Measurements from ENCODE around the gene PPWD1. TPM values are rescaled to one million over a fixed set of nuclear protein-coding genes. Genes with fewer than 3 reads are reported as not detected.

PPWD1 gene
- total RNA-seq, 2 experiments from 2014 or later = 51.5 to 54.3 TPM

- CTCF ChIA-PET (ENCODE audit: unreplicated experiment) = no interaction called here
- Histone ChIP-seq H3K9me2 (ENCODE audit: insufficient read depth, low read length) (no peaks in the 10 kb centered on the region), H3K4me3 (ENCODE audit: low read depth, low read length, poor library complexity, severe bottlenecking) (no peak overlapping the region), H4K20me1 (ENCODE audit: insufficient read depth, low read length) (no peaks in the 10 kb centered on the region), H3K4me2 (ENCODE audit: low read length) (no peak overlapping the region), H3K9me3 (ENCODE audit: low read length) (no peaks in the 10 kb centered on the region), H3K27ac (ENCODE audit: low read depth, low read length, poor library complexity, severe bottlenecking) (no peak overlapping the region), H3K79me2 (ENCODE audit: insufficient read depth, low read depth, low read length) (peaks cover 50% of the 10 kb centered on the region), H3K4me1 (ENCODE audit: insufficient read depth, low read length, poor library complexity, severe bottlenecking) (peaks cover 10% of the 10 kb centered on the region), H3K36me3 (ENCODE audit: insufficient read depth, low read length) (peaks cover 32% of the 10 kb centered on the region), H2AFZ (ENCODE audit: low read length) (no peak overlapping the region)
- POLR2A ChIA-PET = interaction anchor here (1.5 kb wide), 1 partner anchor 11 kb away, joined by 3 read pairs; no protein-coding TSS in a partner anchor
- intact Hi-C loops (cut with micrococcal nuclease; ENCODE audit: unreplicated experiment) = no loop called here
- no TSS peak for BruUV-seq (replicated peaks)
- no peak for DNase-seq (ENCODE audit: low spot score)
- TF ChIP-seq EZH2phosphoT487 (IDR thresholded peaks at IDR 0.05; ENCODE audit: borderline replicate concordance, low read depth, low read length) (no peak), CTCF (conservative IDR thresholded peaks at IDR 0.05; ENCODE audit: low read length) (no peak)
These were observed 67.9 kb downstream of the PPWD1 start for GRCh38 chr5:65630981-65631380.

Small RNA genes within 50 kb of the gene (small RNA-seq; reads per million reads assigned to genes)
- gene RNU6-540P = not detected

Other genes starting within 250 kb of the PPWD1 start
- 18.1 and 23.0 TPM in 2 replicates for gene ADAMTS6, start 81.4 kb upstream of the PPWD1 start, total RNA-seq (2014; rRNA removed; shearing (Covaris generic))
- 13.9 and 14.3 TPM in 2 replicates for gene ADAMTS6, start 81.4 kb upstream of the PPWD1 start, total RNA-seq (2022)
- 52.6 and 62.4 TPM in 2 replicates for gene CENPK, start 128 bp upstream of the PPWD1 start, total RNA-seq (2014; rRNA removed; shearing (Covaris generic))
- 90.0 and 104 TPM in 2 replicates for gene CENPK, start 128 bp upstream of the PPWD1 start, total RNA-seq (2022)
- 10.6 and 13.6 TPM in 2 replicates for gene TRIM23, start 61.0 kb downstream of the PPWD1 start, total RNA-seq (2014; rRNA removed; shearing (Covaris generic))
- gene TRIM23, start 61.0 kb downstream of the PPWD1 start, total RNA-seq (2022) = 10.0 and 13.0 TPM in 2 replicates
- gene SHLD3, start 61.7 kb downstream of the PPWD1 start, total RNA-seq (2014; rRNA removed; shearing (Covaris generic)) = 4.0 and 5.2 TPM in 2 replicates
- 3.8 and 4.3 TPM in 2 replicates for gene SHLD3, start 61.7 kb downstream of the PPWD1 start, total RNA-seq (2022)
- 13.2 and 13.9 TPM in 2 replicates for gene TRAPPC13, start 61.7 kb downstream of the PPWD1 start, total RNA-seq (2014; rRNA removed; shearing (Covaris generic))
- gene TRAPPC13, start 61.7 kb downstream of the PPWD1 start, total RNA-seq (2022) = 24.1 and 25.4 TPM in 2 replicates
- 3.6 and 4.3 TPM in 2 replicates for gene SGTB, start 158.8 kb downstream of the PPWD1 start, total RNA-seq (2014; rRNA removed; shearing (Covaris generic))
- gene SGTB, start 158.8 kb downstream of the PPWD1 start, total RNA-seq (2022) = 8.4 and 8.7 TPM in 2 replicates
- 11.9 and 14.9 TPM in 2 replicates for gene NLN, start 158.9 kb downstream of the PPWD1 start, total RNA-seq (2014; rRNA removed; shearing (Covaris generic))
- gene NLN, start 158.9 kb downstream of the PPWD1 start, total RNA-seq (2022) = 17.7 and 26.0 TPM in 2 replicates

Measured in OCI-LY7 (cell line).